ENCODE data around the gene HP. TPM values are rescaled to one million over a fixed set of nuclear protein-coding genes. Genes with fewer than 3 reads are reported as not detected.
"Not testable (repeated sequence)": the region's sequence is repeated elsewhere in the genome, so short reads cannot be mapped to it uniquely, and the experiment has no call there.

Gene HP
- total RNA-seq, 6 experiments from 2014 or later: 42,048 to 58,242 (median 47,923) TPM

GRCh38 chr16:72068930-72069329, 14.6 kb downstream of the HP start:
- H3K4me3 ChIP-seq: no peak overlapping the region
- 45% methylated on average over 3 of the region's 4 CpGs for WGBS (ENCODE audit: insufficient coverage, low coverage, low lambda C conversion rate, missing lambda C conversion rate)
- H3K27me3 ChIP-seq: no peaks in the 10 kb centered on the region
- H3K36me3 ChIP-seq: peaks cover 0 to 11% (median 0%) of the 10 kb centered on the region in 4 donors
- TF ChIP-seq CTCF (IDR thresholded peaks at IDR 0.05) (no peak), POLR2A (IDR thresholded peaks at IDR 0.05) (no peak)
- DNase-seq (no peak), ATAC-seq (no peak)
- intact Hi-C loops (cut with DNase I): loop anchor here in 1 of 2 donors (5.0 kb wide), 1 partner anchor 33 kb away; no protein-coding TSS in a partner anchor
- no peak overlapping the region for H3K27ac ChIP-seq
- peaks cover 0 to 6% (median under 1%) of the 10 kb centered on the region in 4 donors for H3K4me1 ChIP-seq
- H3K9me3 ChIP-seq: no peaks in the 10 kb centered on the region

GRCh38 chr16:72072514-72073342, 18.4 kb downstream of the HP start:
- WGBS (ENCODE audit: insufficient coverage, low coverage, low lambda C conversion rate, missing lambda C conversion rate): 57% methylated on average over 12 of the region's 12 CpGs
- Histone ChIP-seq H3K27me3 (no peaks in the 10 kb centered on the region), H3K4me1 (peaks cover 0 to 6% (median 0%) of the 10 kb centered on the region in 4 donors), H3K36me3 (peaks cover 0 to 28% (median 3%) of the 10 kb centered on the region in 4 donors), H3K27ac (peak overlapping the region in 1 of 3 donors; percentile 27), H3K9me3 (no peaks in the 10 kb centered on the region), H3K4me3 (no peak overlapping the region)
- intact Hi-C loops (cut with DNase I): no loop called here
- TF ChIP-seq CTCF (IDR thresholded peaks at IDR 0.05): no peak
- TF ChIP-seq POLR2A (IDR thresholded peaks at IDR 0.05): no peak
- no peak for DNase-seq
- peak in 1 of 4 donors; percentile 18 for ATAC-seq

- Histone ChIP-seq H3K27me3 (no peaks in the 10 kb centered on the region), H3K4me1 (peaks cover 0 to 6% (median 0%) of the 10 kb centered on the region in 4 donors), H3K4me3 (no peak overlapping the region), H3K36me3 (peaks cover 0 to 28% (median 3%) of the 10 kb centered on the region in 4 donors), H3K9me3 (no peaks in the 10 kb centered on the region), H3K27ac (peak overlapping the region in 1 of 3 donors; percentile 18)
- intact Hi-C loops (cut with DNase I): no loop called here
- ATAC-seq: peak in 1 of 4 donors; percentile 27
- 66% methylated on average over 4 of the region's 8 CpGs for WGBS (ENCODE audit: insufficient coverage, low coverage, low lambda C conversion rate, missing lambda C conversion rate)
- no peak for DNase-seq
- TF ChIP-seq POLR2A (IDR thresholded peaks at IDR 0.05) (no peak), CTCF (IDR thresholded peaks at IDR 0.05) (no peak)
These were observed 19.4 kb downstream of the HP start for GRCh38 chr16:72073560-72074230.

GRCh38 chr16:72075067-72075466, 20.8 kb downstream of the HP start:
- WGBS (ENCODE audit: insufficient coverage, low coverage, low lambda C conversion rate, missing lambda C conversion rate): no CpG with 5 or more reads among the region's 6 CpGs
- H3K4me3 ChIP-seq; H3K27me3 ChIP-seq; DNase-seq; H3K27ac ChIP-seq; H3K9me3 ChIP-seq; H3K4me1 ChIP-seq; intact Hi-C loops (cut with DNase I): not testable (repeated sequence)
- H3K36me3 ChIP-seq: peaks cover 0 to 28% (median 3%) of the 10 kb centered on the region in 4 donors
- peak in 1 of 4 donors; percentile 19 for ATAC-seq

GRCh38 chr16:72076991-72077706, 22.8 kb downstream of the HP start:
- peak; percentile 53 to 69 (median 63) for ATAC-seq
- H3K4me3 ChIP-seq; intact Hi-C loops (cut with DNase I); H3K27me3 ChIP-seq; H3K4me1 ChIP-seq; H3K27ac ChIP-seq; DNase-seq; H3K9me3 ChIP-seq: not testable (repeated sequence)
- peaks cover 0 to 17% (median 3%) of the 10 kb centered on the region in 4 donors for H3K36me3 ChIP-seq
- WGBS (ENCODE audit: insufficient coverage, low coverage, low lambda C conversion rate, missing lambda C conversion rate): 71% methylated on average over 1 of the region's 5 CpGs

Data from right lobe of liver (tissue), 6 donors.